ENCODE results near the gene COBLL1.
"Not testable (repeated sequence)": the region's sequence is repeated elsewhere in the genome, so short reads cannot be mapped to it uniquely, and the experiment has no call there.

COBLL1 gene

GRCh38 chr2:164875334-164876205, 33.9 kb upstream of the COBLL1 start:
- Histone ChIP-seq H3K9me3 (ENCODE audit: control insufficient read depth in 2 of 2, low read length in 2 of 2) (no peaks in the 10 kb centered on the region), H3K4me3 (ENCODE audit: low read length in 2 of 2) (no peak overlapping the region), H3K9ac (ENCODE audit: low read length in 2 of 2) (no peak overlapping the region), H3K4me1 (ENCODE audit: control insufficient read depth, insufficient read depth, low read length) (no peaks in the 10 kb centered on the region), H3K27ac (ENCODE audit: low read length) (no peak overlapping the region), H3K36me3 (ENCODE audit: control insufficient read depth in 2 of 2, insufficient read depth in 2 of 2, low read length in 2 of 2) (no peaks in the 10 kb centered on the region), H3K27me3 (ENCODE audit: control insufficient read depth in 1 of 2, insufficient read depth in 2 of 2, low read length in 2 of 2) (no peaks in the 10 kb centered on the region)

- H3K4me1 ChIP-seq (ENCODE audit: control insufficient read depth, insufficient read depth, low read length), result no peaks in the 10 kb centered on the region
- H3K27me3 ChIP-seq (ENCODE audit: control insufficient read depth in 1 of 2, insufficient read depth in 2 of 2, low read length in 2 of 2), result no peaks in the 10 kb centered on the region
- no peak overlapping the region for H3K27ac ChIP-seq (ENCODE audit: low read length)
- no peaks in the 10 kb centered on the region for H3K36me3 ChIP-seq (ENCODE audit: control insufficient read depth in 2 of 2, insufficient read depth in 2 of 2, low read length in 2 of 2)
- H3K9ac ChIP-seq (ENCODE audit: low read length in 2 of 2), result no peak overlapping the region
- H3K9me3 ChIP-seq (ENCODE audit: control insufficient read depth in 2 of 2, low read length in 2 of 2), result no peaks in the 10 kb centered on the region
- H3K4me3 ChIP-seq (ENCODE audit: low read length in 2 of 2), result no peak overlapping the region
Observed at GRCh38 chr2:164873210-164873908, 31.7 kb upstream of the COBLL1 start.

GRCh38 chr2:164871404-164871803, 29.8 kb upstream of the COBLL1 start:
- Histone ChIP-seq H3K4me1 (ENCODE audit: control insufficient read depth, insufficient read depth, low read length) (no peaks in the 10 kb centered on the region), H3K27ac (ENCODE audit: low read length) (no peak overlapping the region), H3K9me3 (ENCODE audit: control insufficient read depth in 2 of 2, low read length in 2 of 2) (no peaks in the 10 kb centered on the region), H3K4me3 (ENCODE audit: low read length in 2 of 2) (no peak overlapping the region), H3K27me3 (ENCODE audit: control insufficient read depth in 1 of 2, insufficient read depth in 2 of 2, low read length in 2 of 2) (no peaks in the 10 kb centered on the region), H3K9ac (ENCODE audit: low read length in 2 of 2) (no peak overlapping the region), H3K36me3 (ENCODE audit: control insufficient read depth in 2 of 2, insufficient read depth in 2 of 2, low read length in 2 of 2) (no peaks in the 10 kb centered on the region)

DNA sequence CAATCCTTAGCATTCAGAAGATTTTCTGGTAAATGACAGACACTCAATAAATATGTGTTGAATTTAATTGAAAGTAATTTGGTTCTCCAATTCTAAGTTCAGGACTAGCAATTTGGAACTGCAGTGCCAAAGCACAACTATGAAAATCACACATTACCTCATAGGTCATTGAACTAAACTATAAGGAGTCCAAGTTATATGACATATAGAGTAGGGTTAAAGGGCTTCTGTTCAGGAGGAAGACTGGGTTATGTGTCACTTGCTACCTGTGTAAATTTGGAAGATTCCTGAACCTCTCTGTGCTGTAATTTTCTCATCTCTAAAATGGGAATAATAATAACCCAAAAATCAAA, 27.8 kb upstream of the COBLL1 start:
- Histone ChIP-seq H3K27me3 (ENCODE audit: control insufficient read depth in 1 of 2, insufficient read depth in 2 of 2, low read length in 2 of 2) (no peaks in the 10 kb centered on the region), H3K27ac (ENCODE audit: low read length) (no peak overlapping the region), H3K9me3 (ENCODE audit: control insufficient read depth in 2 of 2, low read length in 2 of 2) (no peaks in the 10 kb centered on the region), H3K9ac (ENCODE audit: low read length in 2 of 2) (no peak overlapping the region), H3K4me1 (ENCODE audit: control insufficient read depth, insufficient read depth, low read length) (no peaks in the 10 kb centered on the region), H3K36me3 (ENCODE audit: control insufficient read depth in 2 of 2, insufficient read depth in 2 of 2, low read length in 2 of 2) (no peaks in the 10 kb centered on the region), H3K4me3 (ENCODE audit: low read length in 2 of 2) (no peak overlapping the region)

GRCh38 chr2:164868563-164869419, 27.2 kb upstream of the COBLL1 start:
- H3K4me1 ChIP-seq (ENCODE audit: control insufficient read depth, insufficient read depth, low read length), result no peaks in the 10 kb centered on the region
- no peaks in the 10 kb centered on the region for H3K9me3 ChIP-seq (ENCODE audit: control insufficient read depth in 2 of 2, low read length in 2 of 2)
- H3K36me3 ChIP-seq (ENCODE audit: control insufficient read depth in 2 of 2, insufficient read depth in 2 of 2, low read length in 2 of 2), result no peaks in the 10 kb centered on the region
- H3K9ac ChIP-seq (ENCODE audit: low read length in 2 of 2), result no peak overlapping the region
- no peak overlapping the region for H3K27ac ChIP-seq (ENCODE audit: low read length)
- H3K4me3 ChIP-seq (ENCODE audit: low read length in 2 of 2), result no peak overlapping the region
- no peaks in the 10 kb centered on the region for H3K27me3 ChIP-seq (ENCODE audit: control insufficient read depth in 1 of 2, insufficient read depth in 2 of 2, low read length in 2 of 2)

DNA sequence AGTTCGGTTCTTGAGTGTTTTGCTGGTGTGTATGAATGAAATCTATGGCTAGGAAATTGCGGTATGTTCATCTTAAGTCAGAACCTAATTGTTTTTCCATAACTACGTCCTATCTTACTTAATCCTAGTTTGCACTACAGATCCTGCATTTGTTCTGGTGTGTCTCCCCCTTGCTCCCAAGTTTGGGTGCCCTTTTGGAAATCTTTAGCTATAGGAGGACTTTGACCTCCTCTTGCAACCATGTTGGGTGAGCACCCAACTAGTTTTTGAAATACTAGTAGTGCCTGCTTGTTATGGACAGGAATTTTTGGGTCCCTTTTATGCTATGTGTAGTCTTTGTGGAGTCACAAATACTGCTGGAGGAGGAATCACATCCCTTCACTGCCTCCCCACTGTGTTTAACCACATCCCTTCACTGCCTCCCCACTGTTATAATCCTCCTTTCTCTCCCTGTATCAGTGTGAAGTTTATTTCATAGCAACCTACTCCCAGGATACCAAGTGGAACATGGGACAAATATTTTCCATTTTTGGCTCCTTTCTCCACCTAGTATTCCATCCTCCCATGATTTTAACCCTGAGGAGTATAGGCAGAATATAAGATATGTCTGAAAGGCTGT, 26.3 kb upstream of the COBLL1 start:
- Histone ChIP-seq H3K27ac (ENCODE audit: low read length) (no peak overlapping the region), H3K9ac (ENCODE audit: low read length in 2 of 2) (no peak overlapping the region)

GRCh38 chr2:164866381-164866780, 24.8 kb upstream of the COBLL1 start:
- H3K4me3 ChIP-seq (ENCODE audit: low read length in 2 of 2); H3K4me1 ChIP-seq (ENCODE audit: control insufficient read depth, insufficient read depth, low read length); H3K27me3 ChIP-seq (ENCODE audit: control insufficient read depth in 1 of 2, insufficient read depth in 2 of 2, low read length in 2 of 2); H3K9me3 ChIP-seq (ENCODE audit: control insufficient read depth in 2 of 2, low read length in 2 of 2); H3K9ac ChIP-seq (ENCODE audit: low read length in 2 of 2); H3K27ac ChIP-seq (ENCODE audit: low read length); H3K36me3 ChIP-seq (ENCODE audit: control insufficient read depth in 2 of 2, insufficient read depth in 2 of 2, low read length in 2 of 2): not testable (repeated sequence)

More for the DNA sequence above, 26.3 kb upstream of the COBLL1 start:
- Histone ChIP-seq H3K27me3 (ENCODE audit: control insufficient read depth in 1 of 2, insufficient read depth in 2 of 2, low read length in 2 of 2) (no peaks in the 10 kb centered on the region), H3K4me1 (ENCODE audit: control insufficient read depth, insufficient read depth, low read length) (no peaks in the 10 kb centered on the region), H3K4me3 (ENCODE audit: low read length in 2 of 2) (no peak overlapping the region), H3K36me3 (ENCODE audit: control insufficient read depth in 2 of 2, insufficient read depth in 2 of 2, low read length in 2 of 2) (no peaks in the 10 kb centered on the region), H3K9me3 (ENCODE audit: control insufficient read depth in 2 of 2, low read length in 2 of 2) (no peaks in the 10 kb centered on the region)

GRCh38 chr2:164860694-164861042, 19.0 kb upstream of the COBLL1 start:
- Histone ChIP-seq H3K27me3 (ENCODE audit: control insufficient read depth in 1 of 2, insufficient read depth in 2 of 2, low read length in 2 of 2) (no peaks in the 10 kb centered on the region), H3K36me3 (ENCODE audit: control insufficient read depth in 2 of 2, insufficient read depth in 2 of 2, low read length in 2 of 2) (no peaks in the 10 kb centered on the region), H3K9ac (ENCODE audit: low read length in 2 of 2) (no peak overlapping the region), H3K4me3 (ENCODE audit: low read length in 2 of 2) (no peak overlapping the region), H3K4me1 (ENCODE audit: control insufficient read depth, insufficient read depth, low read length) (no peaks in the 10 kb centered on the region), H3K9me3 (ENCODE audit: control insufficient read depth in 2 of 2, low read length in 2 of 2) (no peaks in the 10 kb centered on the region), H3K27ac (ENCODE audit: low read length) (no peak overlapping the region)

DNA sequence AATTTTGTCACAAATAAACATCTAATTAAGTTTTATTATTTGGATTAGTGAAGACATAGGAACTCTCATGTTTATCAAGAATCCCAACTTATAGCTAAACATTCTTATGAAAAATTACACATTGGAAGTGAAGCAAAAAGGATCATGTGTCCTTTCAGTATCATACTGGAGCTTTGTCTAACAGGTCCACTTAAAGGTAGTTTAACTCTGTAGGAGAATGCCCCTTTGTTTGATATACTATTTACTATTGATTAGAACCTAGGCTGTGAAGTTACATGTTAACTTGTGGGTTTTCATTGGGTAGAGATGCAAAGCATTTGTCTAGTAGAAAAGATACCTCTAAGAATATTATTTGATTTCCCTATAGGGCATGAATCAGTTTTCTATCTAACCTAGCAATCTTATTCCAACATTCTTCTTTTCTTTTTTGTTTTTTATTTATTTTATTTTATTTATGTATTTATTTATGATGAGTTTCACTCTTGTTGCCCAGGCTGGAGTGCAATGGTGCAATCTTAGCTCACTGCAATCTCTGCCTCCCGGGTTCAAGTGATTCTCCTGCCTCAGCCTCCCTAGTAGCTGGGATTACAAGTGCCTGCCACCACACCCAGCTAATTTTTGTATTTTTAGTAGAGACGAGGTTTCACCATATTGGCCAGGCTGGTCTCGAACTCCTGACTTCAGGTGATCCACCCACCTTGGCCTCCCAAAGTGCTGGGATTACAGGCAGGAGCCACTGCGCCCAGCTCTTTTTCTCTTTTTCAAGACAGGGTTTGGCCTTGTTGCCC, 18.5 kb upstream of the COBLL1 start:
- not testable (repeated sequence) for H3K4me1 ChIP-seq (ENCODE audit: control insufficient read depth, insufficient read depth, low read length); H3K9ac ChIP-seq (ENCODE audit: low read length in 2 of 2); H3K27me3 ChIP-seq (ENCODE audit: control insufficient read depth in 1 of 2, insufficient read depth in 2 of 2, low read length in 2 of 2); H3K4me3 ChIP-seq (ENCODE audit: low read length in 2 of 2); H3K36me3 ChIP-seq (ENCODE audit: control insufficient read depth in 2 of 2, insufficient read depth in 2 of 2, low read length in 2 of 2); H3K27ac ChIP-seq (ENCODE audit: low read length); H3K9me3 ChIP-seq (ENCODE audit: control insufficient read depth in 2 of 2, low read length in 2 of 2)

DNA sequence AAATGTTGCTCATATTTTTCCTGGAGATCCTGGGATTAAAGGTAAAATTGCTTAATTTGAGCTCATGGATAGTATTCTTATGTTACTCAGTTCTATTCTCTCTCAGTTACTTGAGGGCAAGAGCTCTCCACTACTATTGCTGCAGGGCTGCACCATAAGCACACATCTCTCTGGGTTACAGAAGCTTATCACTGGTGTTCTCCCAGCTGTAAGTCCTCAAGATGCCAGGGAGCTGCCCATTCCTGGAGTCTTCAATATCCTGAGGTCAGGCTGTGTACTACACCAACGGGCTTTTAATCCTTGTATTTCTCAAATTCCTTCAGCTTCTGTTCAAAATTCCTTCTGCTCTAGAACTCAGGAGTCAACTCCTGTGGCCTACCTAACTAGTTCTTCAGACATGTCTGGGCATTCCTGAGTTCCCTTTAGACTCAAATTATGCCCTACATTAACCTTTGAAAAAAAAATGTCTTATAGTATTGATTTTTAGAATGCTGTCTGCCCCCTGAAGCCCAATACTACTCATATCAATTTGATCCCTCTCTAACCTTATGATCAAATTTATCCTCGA, 17.7 kb upstream of the COBLL1 start:
- Histone ChIP-seq H3K4me3 (ENCODE audit: low read length in 2 of 2) (no peak overlapping the region), H3K36me3 (ENCODE audit: control insufficient read depth in 2 of 2, insufficient read depth in 2 of 2, low read length in 2 of 2) (no peaks in the 10 kb centered on the region), H3K4me1 (ENCODE audit: control insufficient read depth, insufficient read depth, low read length) (no peaks in the 10 kb centered on the region), H3K27me3 (ENCODE audit: control insufficient read depth in 1 of 2, insufficient read depth in 2 of 2, low read length in 2 of 2) (no peaks in the 10 kb centered on the region), H3K27ac (ENCODE audit: low read length) (no peak overlapping the region), H3K9ac (ENCODE audit: low read length in 2 of 2) (no peak overlapping the region), H3K9me3 (ENCODE audit: control insufficient read depth in 2 of 2, low read length in 2 of 2) (no peaks in the 10 kb centered on the region)

Measured in stomach smooth muscle (tissue), 2 donors.